Lower leg skin (tissue), 4 donors: ENCODE measurements around the gene ZBTB7C. TPM values are rescaled to one million over a fixed set of nuclear protein-coding genes. Genes with fewer than 3 reads are reported as not detected.

Experiments
- DNase-seq, 2 donors: peaks; one replicate each; pipeline ENCODE4 v3.0.0-alpha.2; 2019; ENCODE audit warnings: low spot score in 2 of 2
- H3K4me3 ChIP-seq: fragments of 200-600 bp; sonication (generic); 2 replicates; pipeline ENCODE4 v1.5.1; 2017; ENCODE audit warnings: mild to moderate bottlenecking, low read depth; ENCODE audit not compliant: poor library complexity, severe bottlenecking
- POLR2A ChIP-seq, 2 donors: fragments of 450-650 bp; IDR thresholded peaks; one replicate each; pipeline ENCODE4 v1.6.1; 2016 to 2017; ENCODE audit warnings: antibody characterized with exemption in 2 of 2, mild to moderate bottlenecking in 1 of 2, moderate library complexity in 1 of 2
- WGBS, 2 donors: methylation state at CpG; one replicate each; pipeline ENCODE4 v1.1.5; 2018; 5-methylcytosine and 5-hydroxymethylcytosine counted together
- intact Hi-C: fragments of 100-400 bp; cut with DNase I; formaldehyde crosslinking; loops from one replicate; pipeline ENCODE4 v1.15.0; 2023; ENCODE audit warnings: low total_unique reads
- total RNA-seq, 4 donors: library from RNA; depleted of rRNA; stranded (reverse); fragments of >200 nt; gene quantifications; one replicate each; pipeline ENCODE4 v1.1.0, GENCODE V29; 2016
- TF ChIP-seq, protein P1 (sequence below), 3 donors: fragments of 450-650 bp; IDR thresholded peaks; one replicate each; pipeline ENCODE4 v1.5.1; 2016; ENCODE audit warnings: antibody characterized with exemption in 3 of 3, mild to moderate bottlenecking in 3 of 3, moderate library complexity in 2 of 3

The ZBTB7C gene
- total RNA-seq, 4 donors from 2014 or later: 44.2 to 59.7 (median 50.7) TPM

DNA sequence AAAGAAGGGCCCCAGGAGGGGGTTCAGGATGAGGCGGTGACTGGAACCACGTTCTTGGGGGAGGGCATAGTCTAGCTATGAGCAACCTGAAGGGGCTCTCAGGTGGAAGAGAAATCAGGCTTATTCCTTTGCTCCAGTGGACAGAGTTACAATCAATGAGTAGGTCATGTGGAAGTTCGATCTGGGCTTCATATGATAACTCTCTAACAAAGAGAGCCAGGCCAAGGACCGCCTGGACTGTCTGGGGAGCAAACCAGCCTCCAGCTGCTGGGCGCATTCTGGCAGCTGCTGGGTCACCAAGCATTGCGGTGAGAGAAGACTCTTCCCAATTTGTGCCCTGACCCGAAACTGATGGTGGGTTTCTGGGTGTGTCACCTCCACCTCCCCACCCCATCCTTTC is 298.4 kb downstream of the ZBTB7C start:
- WGBS, 2 donors: 87 to 90% methylated on average over 7 of the region's 7 CpGs

DNA sequence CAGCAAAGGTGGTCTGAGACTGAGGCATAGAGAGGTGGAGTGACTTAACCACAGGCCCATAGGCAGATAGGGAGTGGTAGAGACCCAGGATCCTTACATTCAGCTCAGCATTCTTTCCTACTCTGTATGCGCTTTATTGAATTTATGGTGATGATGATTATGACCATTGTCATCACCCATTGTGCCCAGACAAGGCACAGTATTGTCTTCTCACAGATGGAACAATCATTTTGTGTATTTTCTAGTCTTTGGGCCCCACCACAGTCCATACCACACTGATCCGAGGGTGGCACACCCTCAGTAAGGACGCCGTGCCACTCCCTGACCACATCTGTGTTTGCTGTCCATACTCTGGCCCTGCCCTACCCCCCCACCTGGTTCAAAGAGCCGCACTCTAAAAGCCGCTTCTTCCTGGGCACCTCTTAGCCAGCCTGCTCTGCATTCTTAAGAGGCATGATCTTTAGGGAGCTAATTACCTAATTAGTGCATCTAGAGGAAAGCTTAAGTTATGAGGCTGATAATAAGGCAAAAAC is 299.2 kb downstream of the ZBTB7C start:
- TF ChIP-seq, protein P1, sequence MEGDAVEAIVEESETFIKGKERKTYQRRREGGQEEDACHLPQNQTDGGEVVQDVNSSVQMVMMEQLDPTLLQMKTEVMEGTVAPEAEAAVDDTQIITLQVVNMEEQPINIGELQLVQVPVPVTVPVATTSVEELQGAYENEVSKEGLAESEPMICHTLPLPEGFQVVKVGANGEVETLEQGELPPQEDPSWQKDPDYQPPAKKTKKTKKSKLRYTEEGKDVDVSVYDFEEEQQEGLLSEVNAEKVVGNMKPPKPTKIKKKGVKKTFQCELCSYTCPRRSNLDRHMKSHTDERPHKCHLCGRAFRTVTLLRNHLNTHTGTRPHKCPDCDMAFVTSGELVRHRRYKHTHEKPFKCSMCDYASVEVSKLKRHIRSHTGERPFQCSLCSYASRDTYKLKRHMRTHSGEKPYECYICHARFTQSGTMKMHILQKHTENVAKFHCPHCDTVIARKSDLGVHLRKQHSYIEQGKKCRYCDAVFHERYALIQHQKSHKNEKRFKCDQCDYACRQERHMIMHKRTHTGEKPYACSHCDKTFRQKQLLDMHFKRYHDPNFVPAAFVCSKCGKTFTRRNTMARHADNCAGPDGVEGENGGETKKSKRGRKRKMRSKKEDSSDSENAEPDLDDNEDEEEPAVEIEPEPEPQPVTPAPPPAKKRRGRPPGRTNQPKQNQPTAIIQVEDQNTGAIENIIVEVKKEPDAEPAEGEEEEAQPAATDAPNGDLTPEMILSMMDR (IDR thresholded peaks at IDR 0.05): no peak
- TF ChIP-seq POLR2A (IDR thresholded peaks at IDR 0.05): no peak
- no peak for DNase-seq
- intact Hi-C loops: no loop called here
- H3K4me3 ChIP-seq: no peak overlapping the region
- 89 to 94% methylated on average over 6 of the region's 6 CpGs for whole genome bisulfite sequencing, 2 donors

More for the DNA sequence above, 298.4 kb downstream of the ZBTB7C start:
- TF ChIP-seq POLR2A (IDR thresholded peaks at IDR 0.05): no peak
- TF ChIP-seq, protein P1 (IDR thresholded peaks at IDR 0.05): no peak
- H3K4me3 ChIP-seq: no peak overlapping the region
- DNase-seq: no peak
- intact Hi-C loops: no loop called here

- no peak for TF ChIP-seq POLR2A (IDR thresholded peaks at IDR 0.05)
- TF ChIP-seq, protein P1 (IDR thresholded peaks at IDR 0.05): no peak
- intact Hi-C loops: no loop called here
- no peak overlapping the region for H3K4me3 ChIP-seq
- WGBS, 2 donors: 78% methylated on average over 11 of the region's 11 CpGs
- no peak for DNase-seq
These were observed 301.0 kb downstream of the ZBTB7C start for GRCh38 chr18:48108136-48108535.

- 51% methylated on average over 11 of the region's 11 CpGs for WGBS, 2 donors
- intact Hi-C loops: no loop called here
- no peak for TF ChIP-seq POLR2A (IDR thresholded peaks at IDR 0.05)
- TF ChIP-seq, protein P1 (IDR thresholded peaks at IDR 0.05): no peak
- H3K4me3 ChIP-seq: no peak overlapping the region
- DNase-seq: no peak
These were observed 302.0 kb downstream of the ZBTB7C start for GRCh38 chr18:48106976-48107781.

- no peak for DNase-seq
- no peak for TF ChIP-seq POLR2A (IDR thresholded peaks at IDR 0.05)
- TF ChIP-seq, protein P1 (IDR thresholded peaks at IDR 0.05): no peak
- WGBS, 2 donors: 18 to 32% methylated on average over 1 of the region's 1 CpG
- intact Hi-C loops: no loop called here
- H3K4me3 ChIP-seq: no peak overlapping the region
These were observed 302.7 kb downstream of the ZBTB7C start for GRCh38 chr18:48106498-48106897.
